LNCAP (cell line): ENCODE results near the gene HAUS1.

Source experiments
- TF ChIP-seq, protein P1 (sequence below): fragments of 450-650 bp; IDR thresholded peaks from 2 replicates; pipeline ENCODE4 v1.5.1; 2017; ENCODE audit warnings: mild to moderate bottlenecking

HAUS1 gene

DNA sequence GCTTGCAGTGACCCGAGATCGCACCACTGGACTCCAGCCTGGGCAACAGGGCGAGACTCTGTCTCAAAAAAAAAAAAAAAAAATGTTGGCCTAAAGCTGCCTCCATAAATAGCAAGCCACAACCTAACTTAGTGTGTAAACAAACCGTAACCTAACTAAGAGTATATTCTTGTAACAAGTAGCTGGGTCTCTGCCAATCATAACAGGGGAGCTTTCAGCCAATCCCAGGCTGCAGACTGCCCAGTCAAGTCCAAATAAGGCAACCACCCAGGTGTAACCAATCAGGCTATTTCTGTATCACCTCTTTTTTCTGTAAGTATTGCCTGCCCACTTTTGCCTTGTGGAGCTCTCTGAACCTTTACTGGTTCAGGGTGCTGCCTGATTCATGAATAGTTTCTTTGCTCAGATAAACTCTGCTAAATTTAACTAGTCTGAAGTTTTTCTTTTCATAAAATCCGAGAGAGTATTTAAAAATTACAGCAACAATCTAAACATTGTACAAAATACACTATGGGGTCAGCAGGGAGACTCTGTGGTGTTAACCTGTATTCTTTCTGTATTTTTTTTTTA, 36.7 kb upstream of the HAUS1 start:
- TF ChIP-seq, protein P1, sequence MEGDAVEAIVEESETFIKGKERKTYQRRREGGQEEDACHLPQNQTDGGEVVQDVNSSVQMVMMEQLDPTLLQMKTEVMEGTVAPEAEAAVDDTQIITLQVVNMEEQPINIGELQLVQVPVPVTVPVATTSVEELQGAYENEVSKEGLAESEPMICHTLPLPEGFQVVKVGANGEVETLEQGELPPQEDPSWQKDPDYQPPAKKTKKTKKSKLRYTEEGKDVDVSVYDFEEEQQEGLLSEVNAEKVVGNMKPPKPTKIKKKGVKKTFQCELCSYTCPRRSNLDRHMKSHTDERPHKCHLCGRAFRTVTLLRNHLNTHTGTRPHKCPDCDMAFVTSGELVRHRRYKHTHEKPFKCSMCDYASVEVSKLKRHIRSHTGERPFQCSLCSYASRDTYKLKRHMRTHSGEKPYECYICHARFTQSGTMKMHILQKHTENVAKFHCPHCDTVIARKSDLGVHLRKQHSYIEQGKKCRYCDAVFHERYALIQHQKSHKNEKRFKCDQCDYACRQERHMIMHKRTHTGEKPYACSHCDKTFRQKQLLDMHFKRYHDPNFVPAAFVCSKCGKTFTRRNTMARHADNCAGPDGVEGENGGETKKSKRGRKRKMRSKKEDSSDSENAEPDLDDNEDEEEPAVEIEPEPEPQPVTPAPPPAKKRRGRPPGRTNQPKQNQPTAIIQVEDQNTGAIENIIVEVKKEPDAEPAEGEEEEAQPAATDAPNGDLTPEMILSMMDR: no peak

- TF ChIP-seq, protein P1: no peak
Measured at GRCh38 chr18:46068763-46069162, 35.4 kb upstream of the HAUS1 start.

- TF ChIP-seq, protein P1: no peak
Measured at GRCh38 chr18:46069524-46069923, 34.7 kb upstream of the HAUS1 start.

DNA sequence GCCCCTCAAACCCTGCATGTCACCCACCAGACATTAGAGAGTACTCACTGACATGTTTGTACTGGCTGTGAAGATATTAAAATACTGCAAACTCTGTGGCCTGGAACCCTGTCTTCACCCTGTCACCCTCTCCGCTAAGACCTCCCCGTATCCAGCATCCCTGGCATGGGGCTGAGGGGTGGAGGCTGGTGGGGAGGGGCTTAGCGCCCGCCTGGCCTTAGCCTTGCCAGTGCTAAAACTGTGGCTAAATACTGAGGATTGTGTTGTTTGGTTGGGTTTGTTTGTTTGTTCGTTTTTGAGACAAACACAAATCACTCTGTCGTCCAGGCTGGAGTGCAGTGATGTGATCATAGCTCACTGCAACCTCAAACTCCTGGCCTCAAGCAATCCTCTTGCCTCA, 34.0 kb upstream of the HAUS1 start:
- TF ChIP-seq, protein P1: no peak

DNA sequence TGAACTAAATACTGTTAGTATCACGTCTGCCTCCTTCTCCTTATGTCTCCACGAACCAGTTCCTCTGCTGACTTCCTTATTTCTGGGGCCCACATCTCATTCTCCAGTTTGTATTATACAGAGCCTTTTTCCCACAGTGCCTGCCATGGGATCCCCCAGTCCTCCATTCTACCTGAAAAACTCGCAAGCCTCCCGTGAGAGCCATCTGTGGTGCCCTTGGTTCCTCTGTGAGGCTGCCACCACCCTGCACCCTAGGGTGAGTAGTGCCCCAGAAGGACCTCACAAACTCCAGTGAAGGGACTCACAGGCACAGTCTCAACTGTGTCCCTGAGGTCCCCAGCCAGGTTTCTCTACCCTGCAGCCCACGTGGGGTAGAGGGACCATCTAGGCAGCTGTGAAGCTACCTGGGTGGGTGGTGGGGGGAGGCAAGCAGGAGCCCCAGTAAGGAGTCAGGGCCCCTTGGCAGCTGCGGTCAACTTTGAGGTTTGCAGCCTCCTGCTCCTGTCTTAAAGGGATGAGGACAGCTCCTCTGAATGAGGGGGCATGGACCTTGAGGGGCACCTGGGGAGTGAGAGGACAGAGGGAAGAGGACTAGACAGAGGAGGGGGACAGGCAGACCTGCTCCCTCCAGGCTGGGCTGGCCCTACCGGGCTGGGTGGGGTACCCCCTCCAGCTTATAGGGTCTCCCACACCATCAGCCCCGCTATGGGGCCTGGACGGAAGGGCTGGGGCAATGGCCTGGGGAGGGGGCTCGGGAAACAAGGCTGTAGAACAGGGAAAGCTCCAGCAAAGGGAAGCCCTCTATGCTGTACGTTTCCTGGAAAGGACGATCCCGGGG, 33.2 kb upstream of the HAUS1 start:
- TF ChIP-seq, protein P1: no peak

GRCh38 chr18:46071653-46072375, 32.4 kb upstream of the HAUS1 start, which contains the start of gene PSTPIP2:
Gene PSTPIP2 (minus strand): TSS chr18:46072260. CDS start chr18:46072188, 72 bp downstream.
- TF ChIP-seq, protein P1: no peak

DNA sequence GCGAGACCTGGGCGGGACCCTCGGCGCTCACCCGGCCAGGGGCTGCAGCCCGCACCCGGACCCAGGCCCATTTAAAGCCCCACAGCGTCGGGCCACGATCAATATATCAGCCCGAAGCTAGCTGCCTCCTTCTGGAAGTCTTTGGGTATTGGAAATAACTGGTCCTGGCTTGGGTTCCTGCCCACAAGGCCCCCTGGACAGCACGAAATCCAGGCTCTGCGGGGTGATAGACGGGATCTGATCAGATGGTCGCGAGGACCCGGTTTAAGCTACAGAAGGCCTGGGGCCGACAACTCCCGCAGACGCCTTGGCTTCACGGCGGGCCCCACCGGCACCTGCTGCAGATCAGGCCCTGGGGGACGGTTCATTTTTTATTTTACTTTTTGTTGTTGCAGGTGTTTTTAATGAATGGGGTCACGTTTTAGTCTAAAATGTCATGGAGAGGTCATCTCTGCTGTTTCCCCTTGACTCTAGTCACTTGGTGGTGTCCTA, 31.8 kb upstream of the HAUS1 start:
- TF ChIP-seq, protein P1: no peak
